ENCODE results near the gene STAM2.
"Not testable (repeated sequence)": the region's sequence is repeated elsewhere in the genome, so short reads cannot be mapped to it uniquely, and the experiment has no call there.

Gene STAM2

GRCh38 chr2:152175368-152176112 lies at the start of gene STAM2:
TSS of gene STAM2 (minus strand) at chr2:152175763. CDS start at chr2:152175642, 121 bp downstream.
- peak; percentile 97 for DNase-seq
- in situ Hi-C loops (cut with MboI; ENCODE audit: low pct_unique_long_range_greater_than_20kb, low sequenced_read_pairs) = no loop called here

DNA sequence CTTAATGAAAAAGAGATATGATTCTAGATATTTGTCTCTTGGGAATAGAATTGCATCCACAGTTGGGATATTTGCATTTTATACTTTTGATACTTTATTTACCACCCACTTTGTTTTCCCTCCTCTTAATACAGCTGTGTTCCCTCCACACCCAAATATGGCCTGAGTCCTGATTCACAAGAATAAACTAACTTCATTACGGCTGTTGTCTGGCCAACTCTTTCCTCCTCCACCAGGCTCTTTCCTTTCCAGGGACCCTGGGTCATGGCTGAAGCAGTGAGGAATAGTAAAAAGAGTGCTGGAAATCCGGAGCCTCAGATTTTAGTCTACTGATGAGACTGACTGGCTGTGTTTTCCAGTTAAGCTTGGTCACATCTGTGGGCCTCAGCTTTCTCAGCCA lies 48.4 kb upstream of the STAM2 start:
- no peak for DNase-seq
- in situ Hi-C loops (cut with MboI; ENCODE audit: low pct_unique_long_range_greater_than_20kb, low sequenced_read_pairs) = no loop called here

GRCh38 chr2:152222975-152223637 lies 47.5 kb upstream of the STAM2 start:
- peak; percentile 79 for DNase-seq
- in situ Hi-C loops (cut with MboI; ENCODE audit: low pct_unique_long_range_greater_than_20kb, low sequenced_read_pairs) = no loop called here

DNA sequence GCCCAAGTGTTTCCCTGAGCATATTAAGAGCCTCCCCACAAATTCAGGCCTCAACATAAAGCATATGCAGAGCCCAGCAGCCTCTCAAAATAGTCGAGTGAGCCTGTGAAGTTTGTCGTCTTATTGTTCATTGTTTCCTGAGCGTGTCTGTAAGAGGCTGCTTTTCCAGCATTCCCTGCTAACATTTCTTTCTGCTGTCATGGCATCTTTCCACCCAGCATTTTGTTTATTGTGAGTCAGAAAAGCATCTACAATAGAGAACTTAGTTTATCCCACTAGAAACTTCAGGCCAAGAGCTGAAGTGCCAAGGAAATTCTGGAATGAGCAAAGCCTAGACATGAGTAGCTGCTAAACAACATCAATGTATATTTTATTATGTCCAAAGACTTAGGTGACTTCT lies 46.3 kb upstream of the STAM2 start:
- in situ Hi-C loops (cut with MboI; ENCODE audit: low pct_unique_long_range_greater_than_20kb, low sequenced_read_pairs) = no loop called here
- DNase-seq = no peak

- no peak for DNase-seq
- in situ Hi-C loops (cut with MboI; ENCODE audit: low pct_unique_long_range_greater_than_20kb, low sequenced_read_pairs) = no loop called here
These were observed 43.7 kb upstream of the STAM2 start for GRCh38 chr2:152219077-152219828.

DNA sequence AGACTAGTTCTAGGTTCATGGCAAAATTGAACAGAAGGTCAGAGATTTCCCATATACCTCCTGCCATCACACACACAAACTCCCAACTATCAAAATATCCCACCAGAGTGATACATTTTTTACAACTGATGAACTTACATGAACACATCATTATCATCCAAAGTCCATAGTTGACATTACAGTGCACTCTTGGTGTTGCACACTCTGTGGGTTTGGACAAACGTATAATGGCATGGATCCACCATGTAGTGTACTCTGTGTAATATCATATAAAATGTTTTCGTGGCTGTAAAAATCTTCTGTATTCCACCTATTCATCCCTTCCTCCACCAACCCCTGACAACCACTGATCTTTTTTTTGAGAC lies 25.9 kb upstream of the STAM2 start:
- no peak for DNase-seq
- in situ Hi-C loops (cut with MboI; ENCODE audit: low pct_unique_long_range_greater_than_20kb, low sequenced_read_pairs) = no loop called here

DNA sequence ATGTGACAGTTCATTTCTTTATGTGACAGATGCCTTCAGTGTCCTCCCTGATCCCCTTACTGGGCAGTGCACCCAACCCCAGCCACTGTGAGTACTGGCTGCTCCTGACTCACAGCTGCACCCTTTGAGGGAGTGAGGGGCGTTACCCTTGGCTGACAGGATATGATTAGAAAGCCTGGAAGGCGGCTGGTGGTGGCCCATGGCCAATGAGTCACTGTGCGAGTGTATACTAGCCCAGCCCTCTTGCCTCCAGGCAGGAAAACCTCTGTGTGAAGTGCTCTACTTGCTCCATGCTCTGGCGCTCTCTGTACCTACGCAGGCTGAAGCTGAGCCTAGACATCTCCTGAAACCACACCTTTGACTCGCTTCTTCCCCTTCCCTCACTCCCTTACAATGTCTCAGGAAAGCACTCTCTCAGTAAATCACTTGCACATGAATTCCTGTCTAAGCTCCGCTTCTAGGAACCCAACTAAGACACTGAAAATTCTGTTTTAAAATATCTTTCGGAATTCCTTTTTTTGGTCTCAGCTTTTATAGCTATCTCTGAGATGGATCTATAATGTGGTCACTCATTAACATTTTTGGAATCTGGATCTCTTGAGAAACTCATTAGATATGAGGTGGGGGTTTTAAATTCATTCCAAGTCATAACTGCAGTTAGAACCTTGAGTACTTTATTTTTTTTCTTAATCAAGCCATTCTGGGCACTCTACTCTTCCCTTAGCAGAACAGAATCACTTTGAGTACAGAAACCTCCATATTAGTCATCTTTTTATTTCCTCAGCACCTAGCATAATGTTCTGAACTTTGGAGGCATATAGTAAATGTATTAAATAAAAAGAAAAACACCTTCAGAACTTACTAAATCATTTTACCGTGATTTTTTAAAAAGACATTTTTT lies 25.3 kb upstream of the STAM2 start:
- in situ Hi-C loops (cut with MboI; ENCODE audit: low pct_unique_long_range_greater_than_20kb, low sequenced_read_pairs) = no loop called here
- DNase-seq = peak; percentile 26

DNA sequence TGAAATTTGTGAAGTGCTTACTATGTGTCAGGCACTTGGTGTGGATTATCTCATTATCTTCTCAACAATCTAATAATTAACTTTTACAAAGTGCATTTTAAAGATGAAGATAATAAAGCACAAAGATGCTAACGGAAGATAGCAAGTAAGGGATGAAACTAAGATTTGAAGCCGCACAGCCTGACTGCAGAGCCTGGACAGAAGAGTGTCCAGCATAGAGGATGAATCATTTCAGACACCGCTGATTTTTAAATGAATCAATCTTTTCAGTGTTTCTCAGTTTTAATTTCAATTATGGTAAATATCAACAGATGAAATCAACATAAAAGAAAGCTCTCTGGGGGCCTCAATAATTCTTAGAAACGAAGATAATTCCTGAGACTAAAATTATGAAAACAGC lies 24.5 kb upstream of the STAM2 start:
- in situ Hi-C loops (cut with MboI; ENCODE audit: low pct_unique_long_range_greater_than_20kb, low sequenced_read_pairs) = no loop called here
- no peak for DNase-seq

DNA sequence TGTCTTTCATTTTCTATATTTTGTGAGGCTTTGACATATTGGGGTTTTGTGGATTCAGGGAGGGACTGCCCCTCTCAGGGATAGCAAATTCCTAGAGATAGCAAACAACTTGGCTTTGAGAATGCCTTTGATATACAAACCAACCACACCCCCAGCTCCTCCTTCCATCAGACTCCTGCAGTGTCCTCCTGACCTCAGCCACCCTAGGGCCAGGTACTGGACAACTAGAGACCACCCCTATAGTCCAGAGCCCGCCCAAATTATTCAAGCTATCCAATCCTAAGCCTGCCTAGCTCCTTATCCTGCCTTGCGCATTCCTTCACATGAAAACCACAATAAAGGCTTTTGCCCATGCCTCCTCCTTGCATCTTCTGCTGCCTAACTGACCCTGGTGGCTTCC lies 22.9 kb upstream of the STAM2 start:
- in situ Hi-C loops (cut with MboI; ENCODE audit: low pct_unique_long_range_greater_than_20kb, low sequenced_read_pairs) = no loop called here
- no peak for DNase-seq

DNA sequence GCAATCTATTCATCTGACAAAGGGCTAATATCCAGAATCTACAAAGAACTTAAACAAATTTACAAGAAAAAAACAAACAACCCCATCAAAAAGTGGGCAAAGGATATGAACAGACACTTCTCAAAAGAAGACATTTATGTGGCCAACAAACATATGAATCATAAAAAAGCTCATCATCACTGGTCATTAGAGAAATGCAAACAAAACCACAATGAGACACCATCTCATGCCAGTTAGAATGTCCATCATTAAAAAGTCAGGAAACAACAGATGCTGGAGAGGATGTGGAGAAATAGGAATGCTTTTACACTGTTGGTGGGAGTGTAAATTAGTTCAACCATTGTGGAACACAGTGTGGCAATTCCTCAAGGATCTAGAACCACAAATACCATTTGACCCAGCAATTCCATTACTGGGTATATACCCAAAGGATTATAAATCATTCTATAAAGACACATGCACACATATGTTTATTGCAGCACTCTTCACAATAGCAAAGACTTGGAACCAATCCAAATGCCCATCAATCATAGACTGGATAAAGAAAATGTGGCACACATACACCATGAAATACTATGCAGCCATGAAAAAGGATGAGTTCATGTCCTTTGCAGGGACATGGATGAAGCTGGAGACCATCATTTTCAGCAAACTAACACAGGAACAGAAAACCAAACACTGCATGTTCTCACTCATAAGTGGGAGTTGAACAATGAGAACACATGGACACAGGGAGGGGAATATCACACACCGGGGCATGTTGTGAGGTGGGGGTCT lies 22.1 kb upstream of the STAM2 start:
- in situ Hi-C loops (cut with MboI; ENCODE audit: low pct_unique_long_range_greater_than_20kb, low sequenced_read_pairs); DNase-seq: not testable (repeated sequence)

GRCh38 chr2:152189622-152190495 lies 14.3 kb upstream of the STAM2 start:
- in situ Hi-C loops (cut with MboI; ENCODE audit: low pct_unique_long_range_greater_than_20kb, low sequenced_read_pairs) = loop anchor here (10.0 kb wide), 1 partner anchor 445 kb away; no protein-coding TSS in a partner anchor
- peak; percentile 70 for DNase-seq

DNA sequence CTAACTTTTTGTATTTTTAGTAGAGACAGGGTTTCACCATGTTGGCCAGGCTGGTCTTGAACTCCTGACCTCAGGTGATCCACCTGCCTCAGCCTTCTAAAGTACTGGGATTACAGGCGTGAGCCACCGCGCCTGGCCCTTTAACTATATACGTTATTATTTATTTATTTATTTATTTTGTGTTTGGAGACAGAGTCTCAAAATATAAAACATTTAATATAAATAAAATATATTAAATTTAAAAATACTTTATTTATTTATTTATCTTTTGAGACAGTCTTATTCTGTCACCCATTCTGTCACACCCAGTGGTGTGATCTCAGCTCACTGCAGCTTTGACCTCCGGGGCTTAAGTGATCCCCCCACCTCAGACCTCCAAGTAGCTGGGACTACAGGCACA lies 11.2 kb upstream of the STAM2 start:
- not testable (repeated sequence) for DNase-seq
- in situ Hi-C loops (cut with MboI; ENCODE audit: low pct_unique_long_range_greater_than_20kb, low sequenced_read_pairs) = loop anchor here (10.0 kb wide), 1 partner anchor 448 kb away; no protein-coding TSS in a partner anchor

DNA sequence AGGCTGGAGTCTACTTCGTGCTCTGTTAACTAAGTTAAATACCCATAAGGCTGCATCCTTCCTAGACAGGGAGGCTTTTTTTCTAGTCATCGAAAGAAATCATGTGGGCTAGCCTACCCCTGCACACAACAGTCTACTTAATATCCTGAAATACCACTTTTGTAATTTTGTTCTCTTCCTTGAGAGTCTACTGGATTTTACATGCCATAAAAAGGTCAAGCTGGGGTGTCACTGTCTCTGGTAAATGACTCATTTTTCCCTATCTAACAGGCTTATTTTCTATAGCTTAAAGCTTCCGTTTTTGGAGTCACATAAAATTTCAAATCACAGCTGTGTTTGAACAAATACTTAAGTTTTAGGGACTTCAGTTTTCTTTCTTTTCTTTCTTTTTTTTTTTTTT lies 10.7 kb upstream of the STAM2 start:
- in situ Hi-C loops (cut with MboI; ENCODE audit: low pct_unique_long_range_greater_than_20kb, low sequenced_read_pairs) = loop anchor here (10.0 kb wide), 1 partner anchor 449 kb away; no protein-coding TSS in a partner anchor
- no peak for DNase-seq

DNA sequence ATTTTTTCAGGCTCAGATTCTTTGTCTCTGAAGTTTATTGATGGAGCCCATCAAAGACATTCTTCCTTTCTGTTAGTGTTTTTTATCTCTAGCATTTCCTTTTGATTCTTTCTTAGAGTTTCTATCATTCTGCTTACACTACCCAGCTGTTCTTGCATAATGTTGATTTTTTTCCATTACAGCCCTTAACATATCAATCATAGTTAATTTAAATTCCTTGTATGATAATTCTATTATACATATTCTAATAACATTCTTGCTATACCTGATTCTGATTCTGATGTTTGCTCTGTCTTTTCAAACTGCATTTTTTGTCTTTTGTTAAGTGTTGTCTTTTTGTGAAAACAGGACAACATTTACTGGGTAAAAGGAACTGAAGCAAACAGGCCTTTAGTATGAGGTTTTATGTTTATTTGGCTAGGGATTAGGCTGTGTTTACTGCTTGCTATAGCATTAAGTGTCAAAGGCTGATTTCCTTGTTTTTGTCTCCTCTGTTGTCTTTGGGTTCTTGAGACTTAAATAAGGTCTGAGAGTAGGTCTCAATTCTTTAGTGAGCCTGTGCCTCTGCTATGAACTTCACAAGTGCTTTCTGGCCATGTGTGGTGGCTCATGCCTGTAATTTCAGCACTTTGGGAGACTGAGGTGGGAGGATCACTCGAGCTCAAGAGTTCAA lies 8.0 kb upstream of the STAM2 start:
- in situ Hi-C loops (cut with MboI; ENCODE audit: low pct_unique_long_range_greater_than_20kb, low sequenced_read_pairs) = loop anchor here (10.0 kb wide), 1 partner anchor 451 kb away; no protein-coding TSS in a partner anchor
- no peak for DNase-seq

GRCh38 chr2:152177667-152178066 lies 2.1 kb upstream of the STAM2 start:
- in situ Hi-C loops (cut with MboI; ENCODE audit: low pct_unique_long_range_greater_than_20kb, low sequenced_read_pairs); DNase-seq: not testable (repeated sequence)

DNA sequence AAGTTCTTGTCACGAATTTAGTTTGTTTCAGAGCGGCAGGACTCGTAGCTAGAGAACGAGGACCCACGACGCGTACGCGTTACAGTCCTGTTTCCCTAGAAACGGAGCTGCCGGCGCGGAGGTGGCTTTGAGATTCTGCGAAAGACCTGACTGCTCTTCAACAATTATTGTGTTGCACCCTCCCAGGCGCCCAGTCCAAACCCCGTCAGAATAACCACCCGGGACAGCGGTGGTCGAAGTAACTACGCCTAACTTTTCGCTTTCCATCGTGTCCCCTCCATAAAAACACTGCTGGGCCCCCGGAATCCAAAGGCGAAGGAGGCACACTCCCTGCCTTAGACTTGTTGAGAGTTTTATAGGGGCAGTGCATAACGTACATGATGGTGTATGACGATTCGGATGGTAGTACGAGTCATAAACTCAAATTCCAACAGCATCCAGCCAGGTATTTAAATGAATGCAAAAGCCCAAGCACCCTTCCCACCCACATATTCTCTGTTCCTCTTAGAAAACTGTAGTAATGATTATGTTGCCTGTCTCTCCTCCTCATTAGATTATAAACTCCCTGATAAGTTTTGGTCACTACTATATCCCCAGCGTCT lies 651 bp upstream of the STAM2 start:
- in situ Hi-C loops (cut with MboI; ENCODE audit: low pct_unique_long_range_greater_than_20kb, low sequenced_read_pairs) = no loop called here
- DNase-seq = no peak

DNA sequence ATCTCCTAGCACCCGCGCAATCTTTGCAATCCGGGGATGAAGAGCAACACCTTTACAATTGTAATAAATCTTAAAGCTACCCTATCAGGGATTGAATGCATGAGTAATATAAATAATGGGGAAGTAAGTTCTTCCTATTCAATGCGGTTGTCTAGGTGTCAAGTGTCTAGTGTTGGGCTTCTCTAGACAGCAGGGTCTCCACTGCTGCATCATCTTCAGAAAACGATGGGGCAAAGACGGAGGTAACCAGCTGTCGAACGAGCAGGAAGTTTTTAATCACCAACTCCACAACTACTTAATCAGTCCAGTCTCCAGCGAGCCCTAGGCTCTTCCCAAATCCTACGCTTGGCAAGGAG lies 573 bp downstream of the STAM2 start:
- DNase-seq = no peak
- in situ Hi-C loops (cut with MboI; ENCODE audit: low pct_unique_long_range_greater_than_20kb, low sequenced_read_pairs) = no loop called here
